OCI-LY7 (cell line): ENCODE measurements around the gene MAN1C1. TPM values are rescaled to one million over a fixed set of nuclear protein-coding genes. Genes with fewer than 3 reads are reported as not detected.

ENCODE experiments used
- BruUV-seq: library from RNA; stranded (reverse); fragments of 400-500 nt; replicated peaks from 2 replicates; lab custom pipeline; 2021; lab: Mats Ljungman, UMichigan
- CTCF ChIA-PET: fragments of 300-600 bp; sonication (Branson Sonifier 250); formaldehyde crosslinking; loops from one replicate; lab custom pipeline; 2022; ENCODE audit warnings: antibody characterized with exemption; ENCODE audit not compliant: unreplicated experiment; lab: Charles Lee
- POLR2A ChIA-PET: fragments of 300-600 bp; sonication (Branson Sonifier 250); formaldehyde crosslinking; loops from one replicate; lab custom pipeline; 2022; ENCODE audit warnings: antibody characterized with exemption; lab: Charles Lee
- DNase-seq: peaks from one replicate; pipeline ENCODE4 v3.0.0-alpha.2; 2015; ENCODE audit warnings: low spot score
- H2AFZ ChIP-seq: fragments of 200-600 bp; sonication (generic), shearing (Covaris generic); 2 replicates; pipeline ENCODE4 v1.6.1; 2014; ENCODE audit warnings: mild to moderate bottlenecking, antibody characterized with exemption, low read length, moderate library complexity
- H3K27ac ChIP-seq: fragments of 200-600 bp; sonication (generic); 2 replicates; pipeline ENCODE4 v1.5.1; 2014; ENCODE audit warnings: mixed run types, low read depth, mild to moderate bottlenecking, moderate library complexity, low read length, inconsistent platforms; ENCODE audit not compliant: poor library complexity, severe bottlenecking
- H3K36me3 ChIP-seq: fragments of 200-600 bp; sonication (generic); 2 replicates; pipeline ENCODE4 v1.6.1; 2014; ENCODE audit warnings: mild to moderate bottlenecking, antibody characterized with exemption, low read length, moderate library complexity, mixed read lengths; ENCODE audit not compliant: insufficient read depth
- H3K4me1 ChIP-seq: fragments of 200-600 bp; sonication (generic); 2 replicates; pipeline ENCODE4 v1.5.1; 2014; ENCODE audit warnings: mild to moderate bottlenecking, low read length; ENCODE audit not compliant: insufficient read depth, poor library complexity, severe bottlenecking
- H3K4me2 ChIP-seq: fragments of 200-600 bp; sonication (generic); 2 replicates; pipeline ENCODE4 v1.6.1; 2014; ENCODE audit warnings: mild to moderate bottlenecking, low read length
- H3K4me3 ChIP-seq: fragments of 200-600 bp; sonication (generic); 2 replicates; pipeline ENCODE4 v1.5.1; 2014; ENCODE audit warnings: mild to moderate bottlenecking, low read depth, low read length; ENCODE audit not compliant: poor library complexity, severe bottlenecking
- H3K79me2 ChIP-seq: fragments of 200-600 bp; sonication (generic); 2 replicates; pipeline ENCODE4 v1.6.1; 2016; ENCODE audit warnings: low read depth, mild to moderate bottlenecking, low read length, moderate library complexity, mixed read lengths; ENCODE audit not compliant: insufficient read depth
- H3K9me2 ChIP-seq: fragments of 200-600 bp; sonication (generic); 2 replicates; pipeline ENCODE4 v1.6.1; 2016; ENCODE audit warnings: mild to moderate bottlenecking, low read length, mixed read lengths; ENCODE audit not compliant: insufficient read depth
- H3K9me3 ChIP-seq: fragments of 200-600 bp; sonication (generic); 2 replicates; pipeline ENCODE4 v1.6.1; 2014; ENCODE audit warnings: mild to moderate bottlenecking, mixed run types, low read length, mixed read lengths
- H4K20me1 ChIP-seq: fragments of 200-600 bp; sonication (generic); 2 replicates; pipeline ENCODE4 v1.6.1; 2014; ENCODE audit warnings: mild to moderate bottlenecking, antibody characterized with exemption, low read length, moderate library complexity, mixed read lengths; ENCODE audit not compliant: insufficient read depth
- CTCF ChIP-seq: fragments of 200-600 bp; sonication (generic); conservative IDR thresholded peaks from 2 replicates; pipeline ENCODE4 v1.5.1; 2014; ENCODE audit warnings: mild to moderate bottlenecking, antibody characterized with exemption, low read length, moderate library complexity, mixed read lengths
- EZH2phosphoT487 ChIP-seq: fragments of 200-600 bp; sonication (generic); IDR thresholded peaks from 2 replicates; pipeline ENCODE4 v1.6.1; 2018; ENCODE audit warnings: low read depth, borderline replicate concordance, mild to moderate bottlenecking, mixed run types, antibody characterized with exemption, low read length, moderate library complexity, mixed read lengths
- intact Hi-C: fragments of 100-400 bp; cut with micrococcal nuclease; formaldehyde crosslinking; loops from one replicate; pipeline ENCODE4 v1.10.0; 2022; ENCODE audit not compliant: unreplicated experiment
- total RNA-seq, 2 experiments: library from RNA; depleted of rRNA in 1 of 2; stranded (reverse); fragments of >200 nt in 1 of 2; shearing (Covaris generic) in 1 of 2; gene quantifications; 2 replicates each; pipeline ENCODE4 v1.2.3, GENCODE V29; 2014 to 2022

MAN1C1 gene
- total RNA-seq, 2 experiments from 2014 or later = 3.0 to 4.9 TPM

GRCh38 chr1:25779894-25780293 lies 163.3 kb downstream of the MAN1C1 start:
- no TSS peak for BruUV-seq
- intact Hi-C loops = loop anchor here (5.0 kb wide), 1 partner anchor 163 kb away; the partner anchor contains the start of gene MAN1C1
- Histone ChIP-seq H3K9me2 (no peaks in the 10 kb centered on the region), H4K20me1 (no peaks in the 10 kb centered on the region), H3K4me1 (peaks cover 30% of the 10 kb centered on the region), H3K9me3 (no peaks in the 10 kb centered on the region), H3K36me3 (no peaks in the 10 kb centered on the region), H3K4me2 (no peak overlapping the region), H2AFZ (no peak overlapping the region), H3K79me2 (no peaks in the 10 kb centered on the region), H3K27ac (no peak overlapping the region), H3K4me3 (no peak overlapping the region)
- CTCF ChIA-PET = no interaction called here
- no peak for DNase-seq
- POLR2A ChIA-PET = interaction anchor here (0.8 to 1.0 kb wide), 2 partner anchors 22 to 58 kb away, joined by 3 to 4 read pairs; no protein-coding TSS in a partner anchor
- TF ChIP-seq EZH2phosphoT487 (no peak), CTCF (no peak)

GRCh38 chr1:25780318-25781129 lies 163.9 kb downstream of the MAN1C1 start:
- DNase-seq = no peak
- H3K4me2 ChIP-seq = no peak overlapping the region
- TF ChIP-seq EZH2phosphoT487 (no peak), CTCF (no peak)
- H2AFZ ChIP-seq = no peak overlapping the region
- CTCF ChIA-PET = no interaction called here
- no peak overlapping the region for H3K4me3 ChIP-seq
- no peaks in the 10 kb centered on the region for H3K9me3 ChIP-seq
- H3K27ac ChIP-seq = no peak overlapping the region
- POLR2A ChIA-PET = interaction anchor here (0.8 to 1.0 kb wide), 2 partner anchors 21 to 59 kb away, joined by 3 to 4 read pairs; no protein-coding TSS in a partner anchor
- no peaks in the 10 kb centered on the region for H3K9me2 ChIP-seq
- intact Hi-C loops = no loop called here
- no peaks in the 10 kb centered on the region for H3K36me3 ChIP-seq
- no peaks in the 10 kb centered on the region for H4K20me1 ChIP-seq
- BruUV-seq = no TSS peak
- no peaks in the 10 kb centered on the region for H3K79me2 ChIP-seq
- peaks cover 23% of the 10 kb centered on the region for H3K4me1 ChIP-seq

GRCh38 chr1:25781130-25781433 lies 164.5 kb downstream of the MAN1C1 start:
- Histone ChIP-seq H3K4me1 (peaks cover 19% of the 10 kb centered on the region), H2AFZ (no peak overlapping the region), H3K4me3 (no peak overlapping the region), H3K27ac (no peak overlapping the region), H3K4me2 (no peak overlapping the region), H3K79me2 (no peaks in the 10 kb centered on the region), H3K36me3 (no peaks in the 10 kb centered on the region), H3K9me2 (no peaks in the 10 kb centered on the region), H4K20me1 (no peaks in the 10 kb centered on the region), H3K9me3 (no peaks in the 10 kb centered on the region)
- TF ChIP-seq EZH2phosphoT487 (no peak), CTCF (no peak)
- intact Hi-C loops = no loop called here
- POLR2A ChIA-PET = no interaction called here
- no peak for DNase-seq
- BruUV-seq = no TSS peak
- CTCF ChIA-PET = no interaction called here
